A204.1 (cell line): ENCODE measurements around the gene PRKCI.
"Not testable (repeated sequence)": the region's sequence is repeated elsewhere in the genome, so short reads cannot be mapped to it uniquely, and the experiment has no call there.

ENCODE experiments used
- FAIRE-seq: peaks from 2 replicates; lab custom pipeline; 2012; peaks lifted over from hg19 to GRCh38; lab: Jason Lieb, UNC

The PRKCI gene

DNA sequence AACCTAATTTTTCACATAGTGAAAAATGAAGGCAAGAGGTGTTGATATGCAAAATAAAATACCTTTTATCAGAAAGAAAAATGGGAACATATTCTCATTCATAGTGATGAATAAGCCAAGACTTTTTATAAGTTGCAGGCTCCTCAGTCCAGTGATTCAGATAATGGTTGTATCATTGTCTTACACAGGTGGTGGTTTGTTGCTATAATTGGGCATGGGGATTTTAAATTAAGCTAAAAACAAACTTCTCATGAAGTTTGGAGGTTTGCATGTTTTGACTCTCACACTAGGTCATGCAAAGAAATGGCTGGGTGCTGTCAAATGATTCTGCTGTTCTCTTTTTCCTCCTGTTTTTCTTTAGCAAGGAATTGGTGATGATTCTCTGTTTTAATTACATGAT, 74.5 kb downstream of the PRKCI start:
- no peak for FAIRE-seq

DNA sequence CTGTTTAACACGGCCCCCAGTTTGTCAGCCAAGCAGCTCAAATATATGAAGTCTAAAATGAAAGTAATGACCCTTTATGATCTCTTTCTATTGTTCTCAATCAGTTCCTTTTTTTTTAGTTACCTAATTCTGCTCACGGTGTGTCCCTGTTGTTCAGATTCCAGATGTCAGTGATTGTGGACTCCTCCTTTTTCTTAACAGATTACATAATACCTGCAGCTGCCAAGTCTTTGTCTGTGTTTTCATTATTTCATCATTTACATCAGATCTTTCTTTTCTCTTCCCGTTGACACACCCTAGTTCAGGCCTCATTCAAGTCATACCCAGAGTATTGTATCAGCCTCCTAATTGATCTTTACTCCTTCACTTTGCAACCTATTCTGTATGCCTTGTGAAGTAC, 79.2 kb downstream of the PRKCI start:
- no peak for FAIRE-seq

DNA sequence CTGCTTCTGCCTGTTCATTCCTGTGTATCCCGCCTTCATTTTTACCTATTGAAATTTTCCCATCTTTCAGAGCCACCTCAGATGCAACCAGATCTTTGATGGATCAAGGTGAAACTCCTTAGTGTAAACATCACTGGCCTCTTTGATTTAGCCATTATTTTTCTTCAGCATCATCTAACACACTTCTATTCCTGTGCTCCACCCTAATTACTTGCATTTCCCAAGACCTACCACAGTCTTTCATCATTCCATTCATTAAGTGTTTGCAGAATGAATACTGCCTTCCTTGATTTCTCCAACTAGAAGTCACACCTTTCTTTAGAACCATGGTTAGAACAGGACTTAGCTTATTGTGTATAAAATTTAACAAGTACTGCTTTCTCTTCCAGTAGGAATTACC, 79.8 kb downstream of the PRKCI start:
- no peak for FAIRE-seq

- FAIRE-seq: no peak
Measured at GRCh38 chr3:170306015-170306414, 83.8 kb downstream of the PRKCI start.

- no peak for FAIRE-seq
Measured at GRCh38 chr3:170307671-170308405, 85.6 kb downstream of the PRKCI start.

GRCh38 chr3:170309046-170309445, 86.8 kb downstream of the PRKCI start:
- FAIRE-seq: no peak

- FAIRE-seq: no peak
Measured at GRCh38 chr3:170317954-170318353, 95.7 kb downstream of the PRKCI start.

DNA sequence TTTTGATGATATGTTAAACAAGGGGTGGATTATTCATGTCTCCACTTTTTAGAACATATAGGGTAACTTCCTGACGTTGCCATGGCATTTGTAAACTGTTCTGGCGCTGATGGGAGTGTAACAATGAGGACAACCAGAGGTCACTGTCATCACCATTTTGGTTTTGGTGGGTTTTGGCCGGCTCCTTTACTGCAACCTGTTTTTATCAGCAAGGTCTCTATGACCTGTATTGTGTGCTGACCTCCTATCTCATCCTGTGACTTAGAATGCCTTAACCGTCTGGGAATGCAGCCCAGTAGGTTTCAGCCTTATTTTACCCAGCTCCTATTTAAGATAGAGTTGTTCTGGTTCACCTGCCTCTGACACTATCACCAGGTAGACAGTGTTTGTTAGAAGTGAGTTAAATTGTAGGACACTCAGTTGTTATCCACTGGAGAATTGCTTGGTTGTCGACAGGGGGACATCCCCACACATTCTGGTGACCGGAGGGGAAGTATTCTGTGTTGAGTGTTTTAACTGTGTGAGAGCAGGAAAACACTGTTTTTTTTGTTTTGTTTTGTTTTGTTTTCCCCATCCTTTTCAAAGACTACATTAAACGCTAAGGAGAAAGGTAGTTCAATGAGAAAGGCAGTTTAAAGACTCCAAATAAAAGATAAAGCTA, 98.4 kb downstream of the PRKCI start:
- FAIRE-seq: no peak

DNA sequence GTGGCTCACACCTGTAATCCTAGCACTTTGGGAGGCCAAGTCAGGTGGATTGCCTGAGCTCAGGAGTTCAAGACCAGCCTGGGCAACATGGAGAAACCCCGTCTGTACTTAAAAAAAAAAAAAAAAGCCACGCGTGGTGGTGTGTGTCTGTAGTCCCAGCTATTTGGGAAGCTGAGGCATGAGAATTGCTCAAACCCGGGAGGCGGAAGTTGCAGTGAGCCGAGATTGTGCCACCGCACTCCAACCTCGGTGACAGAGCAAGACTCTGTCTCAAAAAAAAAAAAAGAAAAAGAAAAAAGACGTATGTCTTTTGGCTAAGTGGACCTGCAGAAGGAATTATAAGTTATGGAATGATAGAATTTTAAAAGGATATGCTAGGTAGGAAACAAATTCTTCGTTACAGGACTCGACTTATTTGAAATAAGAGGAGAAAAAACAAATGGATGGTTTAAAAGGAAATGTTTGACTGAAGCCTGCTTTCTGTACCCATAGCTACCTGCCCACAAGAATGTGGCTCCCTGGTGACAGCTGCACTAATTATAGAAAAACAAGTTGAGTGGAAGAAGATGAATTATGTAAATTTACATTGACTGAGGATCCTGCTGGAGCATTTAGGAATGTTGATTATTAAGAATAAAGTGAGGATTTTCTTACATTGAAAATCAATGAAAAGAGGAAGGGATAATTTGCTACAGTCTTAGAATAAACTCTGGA, 99.3 kb downstream of the PRKCI start:
- FAIRE-seq: no peak

DNA sequence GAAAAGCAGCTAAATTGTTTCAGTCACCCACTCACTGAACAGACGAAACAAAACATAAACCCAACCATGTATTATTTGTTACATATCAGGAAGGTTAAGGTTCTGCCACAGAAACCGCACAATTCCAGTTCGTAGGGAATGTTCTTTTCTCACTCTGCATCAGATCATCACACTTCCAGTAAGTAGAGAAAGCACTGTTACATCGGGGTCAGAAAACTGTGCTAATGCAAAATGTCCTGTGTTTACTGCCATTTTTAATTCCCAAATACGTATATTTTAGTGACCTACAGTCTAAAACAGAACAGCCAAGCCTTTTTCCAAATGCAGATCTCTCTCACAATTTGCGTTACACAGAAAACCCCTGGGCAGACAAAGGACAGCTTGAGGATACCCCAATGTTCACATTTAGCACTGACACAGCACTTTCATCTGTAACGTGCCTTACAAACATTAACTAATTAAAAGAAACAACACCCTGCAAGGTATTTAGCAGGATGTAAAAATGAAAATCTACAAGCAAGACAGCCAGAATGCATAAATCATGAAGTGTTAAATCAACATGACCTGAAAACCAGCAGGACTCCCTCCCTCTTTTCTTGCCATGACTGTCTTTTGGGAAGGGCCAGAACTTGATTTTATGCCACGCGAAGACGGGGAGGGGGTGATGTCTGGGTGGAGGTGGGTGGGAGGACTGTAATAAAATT, 100.5 kb downstream of the PRKCI start:
- FAIRE-seq: no peak

- no peak for FAIRE-seq
Measured at GRCh38 chr3:170323331-170323730, 101.1 kb downstream of the PRKCI start.

DNA sequence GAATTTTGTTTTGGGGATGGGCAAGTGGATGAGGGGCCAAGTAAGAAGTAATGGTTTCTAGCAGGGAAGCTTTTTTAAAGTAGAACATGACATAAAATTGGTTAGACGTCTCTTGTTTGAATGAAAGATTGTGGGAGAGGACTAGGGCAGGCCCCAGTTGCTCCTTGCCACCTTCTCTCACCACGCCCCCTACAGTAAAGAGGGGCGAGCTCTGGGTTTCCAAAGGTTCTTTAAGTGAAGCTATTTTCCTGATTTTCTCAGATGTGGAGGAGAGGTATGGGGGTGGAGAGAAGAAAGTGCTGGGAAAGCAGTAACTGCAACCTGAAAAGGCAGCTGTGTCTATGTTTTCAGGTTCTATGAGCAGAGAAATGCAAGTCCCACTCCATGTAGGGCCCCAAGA, 102.7 kb downstream of the PRKCI start:
- no peak for FAIRE-seq

- no peak for FAIRE-seq
Measured at GRCh38 chr3:170327040-170327808, 105.0 kb downstream of the PRKCI start.

GRCh38 chr3:170327868-170328548, 105.8 kb downstream of the PRKCI start:
- FAIRE-seq: not testable (repeated sequence)

DNA sequence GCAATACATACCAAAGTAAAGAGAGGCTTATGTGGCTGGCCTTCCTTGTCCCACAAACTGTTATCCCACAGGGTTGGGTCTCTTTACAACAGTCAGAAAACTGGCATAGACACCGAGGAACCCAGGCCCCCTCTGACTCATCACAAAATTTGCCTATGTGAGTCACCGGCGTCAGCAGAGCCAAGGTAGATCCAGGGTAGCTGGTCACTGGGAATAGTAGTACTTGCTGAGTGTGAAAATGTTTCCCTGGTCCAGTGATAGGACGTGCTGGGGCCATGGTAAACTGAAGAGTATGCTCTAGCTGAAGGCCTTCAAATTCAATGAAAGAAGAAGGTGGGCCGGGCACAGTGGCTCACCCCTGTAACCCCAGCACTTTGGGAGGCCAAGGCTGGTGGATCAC, 108.1 kb downstream of the PRKCI start:
- FAIRE-seq: no peak

- FAIRE-seq: no peak
Measured at GRCh38 chr3:170331143-170331542, 108.9 kb downstream of the PRKCI start.

GRCh38 chr3:170337420-170337819, 115.2 kb downstream of the PRKCI start:
- FAIRE-seq: no peak

DNA sequence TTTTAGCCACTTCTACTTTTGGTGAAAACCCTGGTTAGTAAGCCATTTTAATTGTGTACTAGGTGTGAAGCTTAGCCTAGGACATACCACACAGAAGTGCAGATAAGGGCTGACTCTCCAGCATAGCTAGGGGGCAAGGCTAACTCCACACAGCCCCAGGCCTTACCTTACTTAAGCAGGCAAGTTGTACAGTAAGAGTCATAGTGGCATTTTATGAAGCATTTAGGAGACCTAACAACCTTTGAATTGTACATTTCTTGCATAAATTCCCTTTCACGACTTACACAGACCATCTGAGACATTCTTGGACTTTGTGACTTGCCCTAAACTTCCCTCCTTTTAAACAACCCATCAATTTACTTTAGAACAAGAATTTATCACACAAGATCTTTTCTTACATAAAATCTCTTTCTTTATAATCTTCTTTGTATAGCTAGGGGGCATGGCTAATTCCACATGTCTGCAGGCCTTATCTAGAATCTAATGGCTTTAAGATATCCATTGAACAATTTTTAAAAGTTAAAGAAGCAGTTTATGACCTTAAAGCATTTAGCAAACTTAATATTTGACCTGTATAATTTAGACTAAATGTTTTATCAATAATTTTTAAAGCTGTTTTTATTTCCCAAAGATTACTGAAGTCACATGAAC, 116.6 kb downstream of the PRKCI start:
- FAIRE-seq: no peak

DNA sequence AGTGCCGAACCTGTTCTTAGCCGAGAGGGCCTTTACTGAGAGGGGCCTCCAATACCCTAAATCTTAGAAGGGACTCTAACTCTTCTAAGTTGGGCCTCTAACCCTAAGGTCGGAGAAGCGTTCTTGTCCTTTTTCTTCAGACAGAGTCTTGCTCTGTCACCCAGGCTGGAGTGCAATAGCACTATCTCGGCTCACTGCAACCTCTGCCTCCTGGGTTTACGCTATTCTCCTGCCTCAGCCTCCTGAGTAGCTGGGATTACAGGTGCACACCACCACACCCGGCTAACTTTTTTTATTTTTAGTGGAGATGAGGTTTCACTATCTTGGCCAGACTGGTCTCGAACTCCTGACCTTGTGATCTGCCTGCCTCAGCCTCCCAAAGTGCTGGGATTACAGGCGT, 120.0 kb downstream of the PRKCI start:
- FAIRE-seq: not testable (repeated sequence)

GRCh38 chr3:170343859-170344258, 121.6 kb downstream of the PRKCI start:
- FAIRE-seq: not testable (repeated sequence)

- no peak for FAIRE-seq
Measured at GRCh38 chr3:170344971-170345370, 122.7 kb downstream of the PRKCI start.
